Measurements from ENCODE around the gene EP300. TPM values are rescaled to one million over a fixed set of nuclear protein-coding genes. Genes with fewer than 3 reads are reported as not detected.
"Not testable (repeated sequence)": the region's sequence is repeated elsewhere in the genome, so short reads cannot be mapped to it uniquely, and the experiment has no call there.

The EP300 gene
- total RNA-seq, 3 donors from 2014 or later (not counting 1 experiment from before 2014, with no cell fraction given) = 180 to 193 (median 188) TPM

- DNase-seq = no peak
- WGBS (ENCODE audit: insufficient coverage) = 76% methylated on average over 31 of the region's 31 CpGs
- Mint-ChIP-seq H3K9me3 (no peaks in the 10 kb centered on the region), H3K27ac (no peak overlapping the region), H3K36me3 (no peaks in the 10 kb centered on the region), H3K4me1 (no peaks in the 10 kb centered on the region), H3K4me3 (peak overlapping the region; percentile 28), H3K27me3 (ENCODE audit: low read depth in 2 of 2) (peaks cover 0 to 6% of the 10 kb centered on the region in 2 donors)
- no peaks in the 10 kb centered on the region for H3K36me3 ChIP-seq (ENCODE audit: control insufficient read depth, insufficient read depth, low read length)
- peak in 1 of 3 donors; percentile 28 for ATAC-seq
- H3K9me3 ChIP-seq (ENCODE audit: control insufficient read depth, insufficient read depth, low read length) = no peaks in the 10 kb centered on the region
- H3K27ac ChIP-seq (ENCODE audit: low read length) = no peak overlapping the region
- no peaks in the 10 kb centered on the region for H3K4me1 ChIP-seq (ENCODE audit: control insufficient read depth, insufficient read depth, low read length)
- intact Hi-C loops (cut with micrococcal nuclease) = no loop called here
- no peak overlapping the region for H3K4me3 ChIP-seq (ENCODE audit: low read length)
- TF ChIP-seq, protein P1, sequence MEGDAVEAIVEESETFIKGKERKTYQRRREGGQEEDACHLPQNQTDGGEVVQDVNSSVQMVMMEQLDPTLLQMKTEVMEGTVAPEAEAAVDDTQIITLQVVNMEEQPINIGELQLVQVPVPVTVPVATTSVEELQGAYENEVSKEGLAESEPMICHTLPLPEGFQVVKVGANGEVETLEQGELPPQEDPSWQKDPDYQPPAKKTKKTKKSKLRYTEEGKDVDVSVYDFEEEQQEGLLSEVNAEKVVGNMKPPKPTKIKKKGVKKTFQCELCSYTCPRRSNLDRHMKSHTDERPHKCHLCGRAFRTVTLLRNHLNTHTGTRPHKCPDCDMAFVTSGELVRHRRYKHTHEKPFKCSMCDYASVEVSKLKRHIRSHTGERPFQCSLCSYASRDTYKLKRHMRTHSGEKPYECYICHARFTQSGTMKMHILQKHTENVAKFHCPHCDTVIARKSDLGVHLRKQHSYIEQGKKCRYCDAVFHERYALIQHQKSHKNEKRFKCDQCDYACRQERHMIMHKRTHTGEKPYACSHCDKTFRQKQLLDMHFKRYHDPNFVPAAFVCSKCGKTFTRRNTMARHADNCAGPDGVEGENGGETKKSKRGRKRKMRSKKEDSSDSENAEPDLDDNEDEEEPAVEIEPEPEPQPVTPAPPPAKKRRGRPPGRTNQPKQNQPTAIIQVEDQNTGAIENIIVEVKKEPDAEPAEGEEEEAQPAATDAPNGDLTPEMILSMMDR (IDR thresholded peaks at IDR 0.05) = no peak
- no peaks in the 10 kb centered on the region for H3K27me3 ChIP-seq (ENCODE audit: control insufficient read depth, insufficient read depth, low read length)
Measured at GRCh38 chr22:41048791-41049717, 43.3 kb upstream of the EP300 start.

DNA sequence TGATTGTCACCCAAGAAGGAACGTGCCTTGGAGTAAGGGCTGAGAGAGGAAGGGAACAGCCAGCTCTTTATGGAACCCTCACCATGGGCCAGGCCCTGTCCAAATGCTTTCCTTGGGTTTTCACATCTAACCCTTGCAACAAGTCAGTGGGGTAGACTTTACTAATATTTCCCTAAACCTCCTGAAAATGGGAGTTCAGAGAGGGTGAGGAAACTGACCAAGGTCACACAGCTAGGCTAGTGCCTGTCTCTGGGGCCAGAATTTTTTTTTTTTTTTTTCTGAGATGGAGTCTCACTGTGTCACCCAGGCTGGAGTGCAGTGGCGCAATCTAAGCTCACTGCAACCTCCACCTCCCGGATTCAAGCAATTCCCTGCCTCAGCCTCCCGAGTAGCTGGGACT is 42.6 kb upstream of the EP300 start:
- H3K9me3 Mint-ChIP-seq; H3K4me3 ChIP-seq (ENCODE audit: low read length); H3K36me3 ChIP-seq (ENCODE audit: control insufficient read depth, insufficient read depth, low read length); H3K4me1 Mint-ChIP-seq; ATAC-seq; DNase-seq; H3K27me3 Mint-ChIP-seq (ENCODE audit: low read depth in 2 of 2); H3K4me3 Mint-ChIP-seq; H3K9me3 ChIP-seq (ENCODE audit: control insufficient read depth, insufficient read depth, low read length); H3K4me1 ChIP-seq (ENCODE audit: control insufficient read depth, insufficient read depth, low read length); H3K36me3 Mint-ChIP-seq; intact Hi-C loops (cut with micrococcal nuclease); H3K27ac ChIP-seq (ENCODE audit: low read length); H3K27ac Mint-ChIP-seq; H3K27me3 ChIP-seq (ENCODE audit: control insufficient read depth, insufficient read depth, low read length): not testable (repeated sequence)
- 87% methylated on average over 4 of the region's 4 CpGs for WGBS (ENCODE audit: insufficient coverage)

DNA sequence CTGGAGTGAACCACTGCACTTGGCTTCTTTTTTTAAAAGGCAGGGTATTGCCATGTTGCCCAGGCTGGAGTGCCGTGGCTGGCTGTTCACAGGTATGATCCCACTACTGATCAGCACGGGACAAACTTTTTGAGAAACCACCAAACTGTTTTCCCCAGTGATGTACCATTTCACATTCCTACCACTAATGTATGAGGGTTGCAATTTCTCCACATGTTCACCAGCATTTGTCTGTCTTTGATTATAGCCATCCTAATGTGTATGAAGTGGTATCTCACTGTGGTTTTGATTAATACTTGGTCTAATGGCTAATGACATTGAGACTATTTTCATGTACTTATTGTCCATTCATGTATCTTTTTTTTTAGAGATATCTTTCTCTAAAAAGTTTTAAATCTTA is 41.5 kb upstream of the EP300 start:
- Mint-ChIP-seq H3K36me3 (no peaks in the 10 kb centered on the region), H3K4me1 (no peaks in the 10 kb centered on the region), H3K27ac (no peak overlapping the region), H3K27me3 (ENCODE audit: low read depth in 2 of 2) (peaks cover 0 to 6% of the 10 kb centered on the region in 2 donors), H3K4me3 (no peak overlapping the region), H3K9me3 (no peaks in the 10 kb centered on the region)
- Histone ChIP-seq H3K9me3 (ENCODE audit: control insufficient read depth, insufficient read depth, low read length) (no peaks in the 10 kb centered on the region), H3K27me3 (ENCODE audit: control insufficient read depth, insufficient read depth, low read length) (no peaks in the 10 kb centered on the region), H3K27ac (ENCODE audit: low read length) (no peak overlapping the region), H3K36me3 (ENCODE audit: control insufficient read depth, insufficient read depth, low read length) (no peaks in the 10 kb centered on the region), H3K4me1 (ENCODE audit: control insufficient read depth, insufficient read depth, low read length) (no peaks in the 10 kb centered on the region), H3K4me3 (ENCODE audit: low read length) (no peak overlapping the region)
- intact Hi-C loops (cut with micrococcal nuclease) = no loop called here
- TF ChIP-seq, protein P1 (IDR thresholded peaks at IDR 0.05) = no peak
- DNase-seq (no peak), ATAC-seq (no peak)
- 89% methylated on average over 2 of the region's 2 CpGs for WGBS (ENCODE audit: insufficient coverage)

DNA sequence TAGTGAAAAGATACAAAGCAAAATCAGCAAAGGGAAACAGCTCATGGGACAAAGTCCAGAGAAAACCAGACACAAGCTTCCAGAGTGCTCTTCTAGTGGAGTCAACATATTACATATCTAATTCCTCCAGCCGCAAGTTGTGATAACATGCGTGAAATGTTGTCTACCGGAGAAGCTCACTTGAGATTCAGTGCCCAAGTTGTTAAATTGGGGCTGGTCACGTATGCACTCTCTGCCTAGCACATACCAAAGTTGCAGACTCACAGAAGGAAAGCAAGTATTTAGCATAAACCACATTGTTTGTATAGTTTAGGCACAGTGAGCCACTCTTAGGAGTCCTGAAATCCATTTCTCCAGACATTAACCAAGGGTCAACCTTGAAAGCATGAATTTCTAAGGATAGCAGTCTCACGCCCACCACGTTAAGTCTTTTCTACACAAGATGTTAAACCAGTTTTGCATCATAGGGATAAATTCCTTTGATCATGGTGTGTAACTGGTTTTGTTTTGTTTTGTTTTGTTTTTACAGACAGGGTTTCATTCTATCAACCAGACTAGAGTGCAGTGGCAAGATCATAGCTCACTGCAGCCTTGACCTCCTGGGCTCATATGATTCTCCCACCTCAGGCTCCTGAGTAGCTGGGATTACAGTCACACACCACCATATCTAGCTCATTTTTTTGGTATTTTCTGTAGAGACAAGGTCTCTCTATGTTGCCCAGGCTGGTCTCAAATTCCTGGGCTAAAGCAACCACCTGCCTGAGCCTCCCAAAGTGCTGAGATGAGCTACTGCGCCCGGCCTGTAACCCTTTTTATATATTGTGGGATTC is 39.5 kb upstream of the EP300 start:
- H3K4me1 Mint-ChIP-seq = no peaks in the 10 kb centered on the region
- peaks cover 0 to 2% of the 10 kb centered on the region in 2 donors for H3K27me3 Mint-ChIP-seq (ENCODE audit: low read depth in 2 of 2)
- no peaks in the 10 kb centered on the region for H3K36me3 Mint-ChIP-seq
- WGBS (ENCODE audit: insufficient coverage) = 94% methylated on average over 8 of the region's 8 CpGs
- H3K4me1 ChIP-seq (ENCODE audit: control insufficient read depth, insufficient read depth, low read length) = no peaks in the 10 kb centered on the region
- H3K27ac Mint-ChIP-seq = no peak overlapping the region
- intact Hi-C loops (cut with micrococcal nuclease) = no loop called here
- H3K9me3 ChIP-seq (ENCODE audit: control insufficient read depth, insufficient read depth, low read length) = no peaks in the 10 kb centered on the region
- DNase-seq (no peak), ATAC-seq (no peak)
- TF ChIP-seq, protein P1 (IDR thresholded peaks at IDR 0.05) = no peak
- H3K27ac ChIP-seq (ENCODE audit: low read length) = no peak overlapping the region
- H3K4me3 ChIP-seq (ENCODE audit: low read length) = no peak overlapping the region
- H3K27me3 ChIP-seq (ENCODE audit: control insufficient read depth, insufficient read depth, low read length) = no peaks in the 10 kb centered on the region
- no peaks in the 10 kb centered on the region for H3K36me3 ChIP-seq (ENCODE audit: control insufficient read depth, insufficient read depth, low read length)
- H3K4me3 Mint-ChIP-seq = no peak overlapping the region
- H3K9me3 Mint-ChIP-seq = no peaks in the 10 kb centered on the region
